Kidney tubule cell (primary cell): Measurements from ENCODE around the gene DTD2.

Source experiments
- DNase-seq: peaks from one replicate; pipeline ENCODE4 v3.0.0-alpha.2; 2018; ENCODE audit warnings: low spot score

Gene DTD2

DNA sequence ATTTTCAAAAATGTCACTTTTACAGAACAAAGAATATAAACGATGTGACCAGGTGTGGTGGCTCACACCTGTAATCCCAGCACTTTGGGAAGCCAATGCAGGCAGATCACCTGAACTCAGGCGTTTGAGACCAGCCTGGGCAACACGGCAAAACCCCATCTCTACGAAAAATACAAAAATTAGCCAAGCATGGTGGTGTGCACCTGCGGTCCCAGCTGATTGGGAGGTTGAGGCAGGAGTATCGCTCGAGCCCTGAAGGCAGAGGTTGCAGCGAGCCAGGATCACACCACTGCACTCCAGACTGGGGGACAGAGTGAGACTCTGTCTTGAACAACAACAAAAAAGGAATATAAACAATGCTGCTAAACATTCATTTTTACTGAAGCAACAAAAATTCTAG, 52.2 kb downstream of the DTD2 start:
- DNase-seq: no peak

DNA sequence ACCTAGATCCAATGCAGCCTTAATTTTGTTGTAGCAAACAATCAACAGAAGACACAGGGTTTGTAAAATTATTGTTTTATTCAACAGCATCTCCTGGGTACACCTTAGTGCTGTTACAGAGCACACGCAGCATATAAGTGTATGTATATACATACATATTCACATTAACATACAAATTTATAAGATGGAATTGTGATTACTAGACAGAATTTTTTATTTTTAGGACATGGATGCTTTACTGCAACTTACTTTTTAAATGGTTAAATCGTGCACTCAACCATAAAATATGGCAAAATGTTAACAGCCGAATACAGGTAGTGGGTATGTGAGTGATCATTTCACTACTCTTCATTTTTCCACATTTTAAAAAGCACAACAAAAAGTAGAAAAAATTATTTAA, 53.6 kb downstream of the DTD2 start:
- DNase-seq: no peak

DNA sequence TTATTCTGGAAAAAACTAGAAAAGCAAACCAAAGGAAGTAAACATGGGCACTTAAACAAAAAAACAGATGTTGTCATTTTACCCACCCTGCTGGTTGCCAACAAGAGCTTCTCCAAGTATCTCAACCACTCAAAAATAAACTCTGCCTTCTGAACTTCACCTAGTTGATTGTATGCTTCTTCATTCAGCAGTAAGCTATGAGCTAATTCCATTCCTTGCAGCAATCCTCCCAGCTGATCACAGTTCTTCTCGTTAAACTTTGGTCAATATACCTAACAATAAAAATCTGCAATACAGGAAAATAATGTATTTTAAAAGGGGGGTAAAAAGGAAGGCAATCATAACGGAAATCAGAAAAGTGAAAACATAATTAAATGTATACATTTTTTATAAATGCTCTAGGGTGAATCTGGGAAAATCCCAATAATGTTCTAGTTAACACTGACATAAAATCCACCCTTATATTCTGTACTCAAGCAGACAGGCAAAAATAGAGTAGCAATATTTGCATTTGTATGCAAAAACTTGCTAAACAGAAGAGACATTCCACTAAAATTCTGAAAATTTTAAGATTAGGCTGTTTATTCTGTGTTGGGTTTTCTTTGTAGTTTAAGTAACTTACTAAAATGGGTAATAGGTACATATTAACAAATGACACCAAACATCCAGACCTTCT, 54.4 kb downstream of the DTD2 start:
- no peak for DNase-seq

DNA sequence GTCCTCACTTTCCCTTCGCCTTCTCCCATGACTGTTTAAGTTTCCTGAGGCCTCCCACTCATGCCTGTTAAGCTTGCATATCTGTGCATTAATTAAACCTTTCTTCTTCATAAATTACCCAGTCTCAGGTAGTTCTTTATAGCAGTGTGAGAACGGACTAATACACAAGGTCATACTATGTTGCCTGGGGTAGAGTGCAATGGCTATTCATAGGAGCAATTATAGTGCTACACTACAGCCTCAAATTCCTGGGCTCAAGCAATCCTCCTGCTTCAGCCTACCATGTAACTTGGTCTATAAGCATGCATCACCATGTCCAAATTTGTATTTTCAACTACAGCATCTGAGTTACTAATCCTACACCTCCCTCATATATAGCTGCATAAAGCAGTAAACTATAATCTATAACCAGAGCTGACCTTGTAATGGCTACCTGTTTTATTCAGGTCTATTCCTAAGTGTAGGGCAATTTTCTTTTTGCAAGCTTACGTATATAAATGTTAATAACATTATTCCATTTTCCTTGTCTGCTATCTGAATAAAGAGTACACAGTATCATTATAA, 55.9 kb downstream of the DTD2 start:
- no peak for DNase-seq

DNA sequence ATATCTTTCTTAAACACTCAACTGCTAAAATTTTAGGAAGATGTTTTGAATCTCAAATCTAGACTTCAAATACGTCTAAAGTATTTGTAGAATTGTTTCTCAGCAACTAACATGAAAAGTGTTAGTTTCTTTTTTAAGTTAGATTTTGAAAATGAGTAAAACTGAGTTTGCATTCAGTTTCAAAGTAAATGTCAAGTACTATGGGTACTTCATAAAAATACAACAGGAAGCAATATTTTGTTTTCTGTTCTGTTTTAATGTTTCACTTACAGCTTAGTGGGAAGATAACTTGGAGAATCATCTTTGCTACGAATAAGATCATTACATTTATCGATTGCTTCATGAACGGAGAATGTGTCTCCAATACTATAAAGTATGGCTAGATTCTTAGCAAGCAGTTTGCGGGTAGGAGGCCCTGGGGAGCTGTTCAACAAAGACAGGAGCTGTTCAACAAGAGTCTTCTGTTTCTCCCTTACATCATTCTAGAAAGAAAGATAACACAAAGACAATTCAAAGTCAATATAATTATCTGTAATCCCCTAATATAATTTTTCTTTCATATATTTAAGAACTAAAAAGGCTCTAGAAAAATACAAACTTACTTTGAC, 57.2 kb downstream of the DTD2 start:
- DNase-seq: no peak
